Measurements from ENCODE around the gene IQSEC2.

IQSEC2 gene

DNA sequence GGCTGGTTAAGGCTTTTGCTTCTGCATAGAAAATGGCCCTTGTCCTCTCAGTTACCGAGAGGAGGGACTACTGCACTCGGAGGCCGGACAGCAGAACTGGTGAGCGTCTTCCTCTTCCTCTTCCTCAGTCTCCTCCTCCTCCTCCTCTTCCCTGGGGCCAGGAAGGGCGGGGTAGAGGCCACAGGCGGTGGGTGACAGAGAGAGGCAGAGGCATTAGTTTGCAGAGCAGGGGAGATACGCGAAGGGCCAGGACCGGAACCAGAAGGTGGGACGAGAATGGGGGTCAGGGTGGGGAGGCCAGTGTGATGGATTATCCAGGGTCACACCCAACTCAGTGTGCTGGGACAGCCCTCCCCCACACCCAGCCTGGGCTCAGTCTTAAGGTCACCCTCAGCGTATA lies 14.5 kb downstream of the IQSEC2 start:
- no peak for DNase-seq (ENCODE audit: low read depth, low spot score)
- no CpG with 5 or more reads among the region's 11 CpGs for whole genome bisulfite sequencing (ENCODE audit: insufficient coverage, insufficient read length)

DNA sequence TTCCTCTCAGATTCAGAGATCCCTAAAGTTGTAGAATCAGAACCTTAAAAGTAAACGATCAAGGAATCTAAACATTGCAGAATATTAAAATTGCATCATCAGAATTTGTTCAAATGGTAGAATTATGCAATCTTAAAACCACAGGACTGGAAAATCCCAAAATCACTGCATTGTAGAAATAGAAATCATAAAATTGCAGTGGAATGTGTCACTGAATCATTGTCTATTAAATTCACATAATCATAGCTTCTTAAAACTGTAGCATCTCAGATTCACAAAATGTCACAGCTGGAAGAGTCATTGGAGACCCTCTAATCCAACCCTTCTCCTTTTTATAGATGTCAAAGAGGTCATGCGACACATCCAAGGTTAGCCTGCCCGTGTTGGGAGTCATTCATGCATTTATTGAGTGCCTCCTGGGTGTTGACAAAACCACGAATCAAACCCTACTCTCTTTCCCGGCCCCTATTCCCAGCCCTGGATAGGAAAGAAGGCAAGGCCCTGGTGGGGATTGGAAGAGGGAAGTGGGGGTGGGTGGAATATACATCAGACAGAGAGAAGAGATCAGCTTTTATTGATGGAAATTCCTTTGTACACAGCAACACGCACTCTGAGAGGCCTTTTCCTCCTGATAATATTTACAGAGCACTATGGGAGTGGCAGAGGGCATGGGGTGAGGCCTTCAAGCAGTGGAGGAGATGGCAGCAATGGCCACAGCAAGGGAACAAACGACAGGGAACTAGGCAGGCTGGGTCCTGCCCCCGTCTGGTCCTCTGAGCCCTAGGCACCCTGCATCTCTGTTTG lies 15.4 kb downstream of the IQSEC2 start:
- H3K27ac ChIP-seq (ENCODE audit: low read length), result no peak overlapping the region
- no peaks in the 10 kb centered on the region; the same call in 1 of the 2 replicates for H3K4me1 ChIP-seq (ENCODE audit: control insufficient read depth, insufficient read depth, low read length)
- no peak for DNase-seq (ENCODE audit: low read depth, low spot score)
- no peak overlapping the region for H3K4me3 ChIP-seq (ENCODE audit: low read length)
- H3K36me3 ChIP-seq (ENCODE audit: control insufficient read depth, insufficient read depth, low read length), result no peaks in the 10 kb centered on the region
- WGBS (ENCODE audit: insufficient coverage, insufficient read length), result no CpG with 5 or more reads among the region's 8 CpGs
- H3K27me3 ChIP-seq (ENCODE audit: control insufficient read depth, insufficient read depth, low read length), result no peaks in the 10 kb centered on the region
- H3K9me3 ChIP-seq (ENCODE audit: control insufficient read depth, insufficient read depth, low read length), result no peaks in the 10 kb centered on the region

More for the DNA sequence above, 14.5 kb downstream of the IQSEC2 start:
- Histone ChIP-seq H3K27ac (ENCODE audit: low read length) (no peak overlapping the region), H3K4me3 (ENCODE audit: low read length) (no peak overlapping the region), H3K27me3 (ENCODE audit: control insufficient read depth, insufficient read depth, low read length) (no peaks in the 10 kb centered on the region), H3K4me1 (ENCODE audit: control insufficient read depth, insufficient read depth, low read length) (no peaks in the 10 kb centered on the region; the same call in 1 of the 2 replicates), H3K36me3 (ENCODE audit: control insufficient read depth, insufficient read depth, low read length) (no peaks in the 10 kb centered on the region), H3K9me3 (ENCODE audit: control insufficient read depth, insufficient read depth, low read length) (no peaks in the 10 kb centered on the region)

DNA sequence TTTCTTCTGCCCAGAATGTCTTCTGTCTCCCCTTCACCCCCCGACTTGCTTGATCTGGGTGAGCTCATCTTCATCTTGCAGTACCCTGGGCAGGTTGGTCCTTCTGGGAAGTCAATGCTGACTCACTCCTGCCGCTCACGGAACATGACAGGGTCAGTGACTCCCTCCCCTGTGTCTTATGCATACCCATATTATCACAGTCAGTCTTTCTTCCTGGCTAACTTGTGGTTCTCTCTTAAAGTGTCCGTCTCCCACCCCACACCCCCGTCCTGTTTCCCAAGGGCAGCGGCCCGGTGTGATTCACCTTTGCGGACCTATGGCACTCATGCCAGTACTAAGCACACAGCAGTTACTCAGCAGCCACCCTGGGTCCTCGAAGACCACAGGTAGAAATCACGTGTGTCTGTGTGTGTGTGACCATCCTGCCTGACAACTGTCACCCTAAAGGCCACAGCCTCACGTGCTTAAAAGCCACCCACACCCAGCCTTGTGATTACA lies 17.7 kb downstream of the IQSEC2 start:
- DNase-seq (ENCODE audit: low read depth, low spot score), result no peak
- no peaks in the 10 kb centered on the region for H3K27me3 ChIP-seq (ENCODE audit: control insufficient read depth, insufficient read depth, low read length)
- no peak overlapping the region for H3K4me3 ChIP-seq (ENCODE audit: low read length)
- H3K36me3 ChIP-seq (ENCODE audit: control insufficient read depth, insufficient read depth, low read length), result no peaks in the 10 kb centered on the region
- no peak overlapping the region for H3K27ac ChIP-seq (ENCODE audit: low read length)
- WGBS (ENCODE audit: insufficient coverage, insufficient read length), result no CpG with 5 or more reads among the region's 11 CpGs
- no peaks in the 10 kb centered on the region for H3K9me3 ChIP-seq (ENCODE audit: control insufficient read depth, insufficient read depth, low read length)
- no peaks in the 10 kb centered on the region; the same call in 1 of the 2 replicates for H3K4me1 ChIP-seq (ENCODE audit: control insufficient read depth, insufficient read depth, low read length)

DNA sequence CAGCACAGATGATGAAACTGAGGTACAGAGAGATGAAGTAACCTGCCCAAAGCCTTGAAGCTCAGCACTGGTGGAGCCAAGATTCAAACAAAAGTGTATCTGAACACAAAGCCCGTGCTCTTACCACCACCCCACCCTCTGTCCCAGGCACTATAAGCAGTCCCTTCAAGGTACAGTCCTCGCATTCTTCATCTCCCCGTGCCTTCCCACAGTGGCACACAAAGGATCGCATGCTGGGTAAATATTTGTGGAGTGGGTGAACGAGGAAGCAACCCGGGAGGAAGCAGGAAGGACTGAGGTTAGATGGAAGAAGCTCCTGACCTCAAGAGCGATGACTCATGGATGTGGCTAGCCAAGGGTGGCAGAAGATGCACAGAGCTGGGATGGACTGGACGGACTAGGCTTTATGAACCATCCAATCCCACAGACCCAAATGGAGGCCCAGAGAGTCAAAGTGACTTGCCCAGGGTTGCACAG lies 18.4 kb downstream of the IQSEC2 start:
- Histone ChIP-seq H3K9me3 (ENCODE audit: control insufficient read depth, insufficient read depth, low read length) (no peaks in the 10 kb centered on the region), H3K27ac (ENCODE audit: low read length) (no peak overlapping the region)
- DNase-seq (ENCODE audit: low read depth, low spot score), result no peak

DNA sequence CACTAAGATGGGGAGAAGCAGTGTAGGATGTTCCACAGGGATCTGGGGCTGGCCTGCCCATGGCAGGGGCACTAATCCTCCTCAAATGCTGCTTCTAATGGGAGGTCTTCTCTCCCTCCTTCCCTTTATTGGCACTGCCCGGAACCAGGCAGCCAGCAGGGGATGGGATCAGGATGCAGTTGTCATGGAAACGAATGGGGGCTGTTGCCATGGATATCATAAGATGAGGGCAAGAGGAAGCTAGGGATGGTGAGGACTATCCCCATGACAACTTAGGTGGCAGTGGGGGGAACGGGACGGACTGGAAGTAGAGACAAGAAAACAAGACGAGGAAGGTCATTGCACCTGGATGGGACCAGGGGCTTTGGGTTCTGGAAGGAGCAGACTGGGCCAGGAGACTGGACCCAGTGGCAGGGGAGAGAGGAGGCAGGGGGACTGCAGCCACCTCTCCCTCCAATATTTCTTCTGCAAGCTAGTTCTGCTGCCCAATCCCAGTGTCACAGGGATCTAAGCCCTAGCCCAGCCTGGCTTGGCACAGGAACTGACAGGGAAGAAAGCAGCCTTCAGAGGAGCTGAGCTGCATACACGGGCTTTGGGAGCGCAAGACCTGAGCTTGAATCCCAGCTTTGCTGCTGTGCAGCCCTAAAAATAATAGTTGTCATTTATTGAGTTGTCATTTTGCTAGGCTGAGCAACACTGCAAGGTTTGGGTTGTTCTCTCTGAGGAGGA lies 19.0 kb downstream of the IQSEC2 start:
- DNase-seq (ENCODE audit: low read depth, low spot score), result no peak
- H3K27ac ChIP-seq (ENCODE audit: low read length), result no peak overlapping the region
- no peaks in the 10 kb centered on the region for H3K27me3 ChIP-seq (ENCODE audit: control insufficient read depth, insufficient read depth, low read length)
- H3K9me3 ChIP-seq (ENCODE audit: control insufficient read depth, insufficient read depth, low read length), result no peaks in the 10 kb centered on the region
- WGBS (ENCODE audit: insufficient coverage, insufficient read length), result no CpG with 5 or more reads among the region's 7 CpGs
- no peaks in the 10 kb centered on the region; the same call in 1 of the 2 replicates for H3K4me1 ChIP-seq (ENCODE audit: control insufficient read depth, insufficient read depth, low read length)
- H3K36me3 ChIP-seq (ENCODE audit: control insufficient read depth, insufficient read depth, low read length), result no peaks in the 10 kb centered on the region
- H3K4me3 ChIP-seq (ENCODE audit: low read length), result no peak overlapping the region

More for the DNA sequence above, 18.4 kb downstream of the IQSEC2 start:
- Histone ChIP-seq H3K4me3 (ENCODE audit: low read length) (no peak overlapping the region), H3K36me3 (ENCODE audit: control insufficient read depth, insufficient read depth, low read length) (no peaks in the 10 kb centered on the region), H3K4me1 (ENCODE audit: control insufficient read depth, insufficient read depth, low read length) (no peaks in the 10 kb centered on the region; the same call in 1 of the 2 replicates), H3K27me3 (ENCODE audit: control insufficient read depth, insufficient read depth, low read length) (no peaks in the 10 kb centered on the region)
- no CpG with 5 or more reads among the region's 8 CpGs for WGBS (ENCODE audit: insufficient coverage, insufficient read length)

DNA sequence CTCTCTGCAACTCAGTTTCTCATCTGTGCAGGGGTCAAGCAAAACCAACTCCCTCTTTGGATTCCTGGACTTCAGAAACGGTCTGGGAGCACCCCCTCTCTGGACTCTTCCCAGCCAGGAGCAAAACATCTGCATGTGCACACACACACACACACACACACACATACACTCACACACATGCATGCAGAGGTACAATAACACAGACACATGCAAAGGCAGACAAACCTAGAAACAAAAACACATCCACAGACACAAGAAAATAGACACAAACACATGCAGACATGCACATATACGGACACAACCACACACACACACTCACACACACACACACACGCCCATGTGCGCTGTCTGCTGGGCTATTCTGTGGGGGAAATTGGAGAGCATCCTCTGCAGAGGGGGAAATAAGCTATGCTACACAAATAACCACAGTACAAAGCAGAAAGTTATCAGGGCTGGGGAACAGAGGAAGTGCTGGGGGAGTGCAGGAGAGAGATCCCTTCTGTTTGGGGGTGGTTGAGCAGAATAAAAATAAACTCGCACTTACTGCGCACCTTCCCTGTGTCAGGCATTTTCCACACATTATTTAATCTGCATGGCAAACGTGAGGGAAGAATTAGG lies 19.9 kb downstream of the IQSEC2 start:
- no peak for DNase-seq (ENCODE audit: low read depth, low spot score)
- H3K36me3 ChIP-seq (ENCODE audit: control insufficient read depth, insufficient read depth, low read length), result no peaks in the 10 kb centered on the region

DNA sequence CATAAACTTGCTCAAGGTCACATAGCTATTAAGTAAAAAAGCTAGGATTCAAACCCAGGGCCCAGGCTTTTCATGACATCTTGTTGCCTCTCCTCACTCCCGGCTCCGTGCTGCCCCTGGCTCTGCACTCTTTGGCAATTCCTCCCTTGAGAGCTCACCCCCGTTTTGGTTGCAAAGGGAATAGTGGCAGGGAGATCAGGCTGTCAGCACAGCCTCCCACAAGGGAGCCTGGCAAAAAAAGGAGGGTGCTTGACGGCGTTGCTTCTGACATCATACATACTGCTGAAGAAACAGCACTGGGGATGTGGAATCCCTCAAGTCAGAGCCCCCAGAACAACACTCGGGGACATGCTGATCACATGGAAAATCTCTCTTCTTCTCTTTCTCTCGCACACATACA lies 20.5 kb downstream of the IQSEC2 start:
- no peak for DNase-seq (ENCODE audit: low read depth, low spot score)
- Histone ChIP-seq H3K4me3 (ENCODE audit: low read length) (no peak overlapping the region), H3K36me3 (ENCODE audit: control insufficient read depth, insufficient read depth, low read length) (no peaks in the 10 kb centered on the region), H3K27ac (ENCODE audit: low read length) (no peak overlapping the region), H3K9me3 (ENCODE audit: control insufficient read depth, insufficient read depth, low read length) (no peaks in the 10 kb centered on the region), H3K27me3 (ENCODE audit: control insufficient read depth, insufficient read depth, low read length) (no peaks in the 10 kb centered on the region), H3K4me1 (ENCODE audit: control insufficient read depth, insufficient read depth, low read length) (peaks cover 1% of the 10 kb centered on the region; the same call in 1 of the 2 replicates)
- WGBS (ENCODE audit: insufficient coverage, insufficient read length), result no CpG with 5 or more reads among the region's 7 CpGs

More for the DNA sequence above, 19.9 kb downstream of the IQSEC2 start:
- Histone ChIP-seq H3K27ac (ENCODE audit: low read length) (no peak overlapping the region), H3K9me3 (ENCODE audit: control insufficient read depth, insufficient read depth, low read length) (no peaks in the 10 kb centered on the region), H3K4me1 (ENCODE audit: control insufficient read depth, insufficient read depth, low read length) (no peaks in the 10 kb centered on the region), H3K27me3 (ENCODE audit: control insufficient read depth, insufficient read depth, low read length) (no peaks in the 10 kb centered on the region), H3K4me3 (ENCODE audit: low read length) (no peak overlapping the region)
- WGBS (ENCODE audit: insufficient coverage, insufficient read length), result no CpG with 5 or more reads among the region's 7 CpGs

DNA sequence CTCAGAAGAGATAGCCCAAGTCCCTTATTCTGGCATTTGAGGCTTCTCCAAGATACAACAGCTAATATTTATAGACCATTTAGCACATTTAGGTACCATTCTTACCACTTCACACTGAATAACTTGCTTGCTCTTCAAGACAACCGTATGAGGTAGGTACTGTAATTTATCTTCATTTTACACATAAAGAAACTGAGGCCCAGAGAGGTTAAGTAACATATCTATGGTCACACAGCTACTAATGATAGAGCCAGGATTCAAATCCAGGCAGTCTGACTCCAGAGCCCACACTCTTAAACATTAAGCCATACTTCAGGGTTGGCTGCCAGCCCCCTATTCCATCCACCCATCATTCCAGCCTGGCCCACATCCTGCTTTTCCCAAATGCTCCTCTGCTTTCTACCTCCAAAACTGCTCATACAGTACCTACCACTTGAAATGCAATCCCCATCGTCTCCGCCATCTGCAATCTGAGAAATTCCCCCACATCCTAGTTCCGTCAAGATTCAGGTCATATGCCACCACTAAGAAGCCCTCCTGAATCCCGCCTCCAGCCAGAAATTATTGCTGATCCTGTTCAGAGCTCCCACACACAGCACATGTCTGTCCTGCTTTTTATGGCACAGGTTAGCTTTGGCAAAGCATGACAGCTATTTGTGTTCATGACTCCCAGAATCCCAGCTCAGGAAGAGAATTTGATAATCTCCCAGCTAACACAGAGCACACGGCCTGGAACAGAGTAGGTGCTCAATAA lies 23.5 kb downstream of the IQSEC2 start:
- no peaks in the 10 kb centered on the region for H3K36me3 ChIP-seq (ENCODE audit: control insufficient read depth, insufficient read depth, low read length)
- WGBS (ENCODE audit: insufficient coverage, insufficient read length), result no CpG with 5 or more reads among the region's 6 CpGs
- no peak overlapping the region for H3K4me3 ChIP-seq (ENCODE audit: low read length)
- H3K27me3 ChIP-seq (ENCODE audit: control insufficient read depth, insufficient read depth, low read length), result no peaks in the 10 kb centered on the region
- no peak for DNase-seq (ENCODE audit: low read depth, low spot score)
- H3K4me1 ChIP-seq (ENCODE audit: control insufficient read depth, insufficient read depth, low read length), result peaks cover 1% of the 10 kb centered on the region; the same call in 1 of the 2 replicates
- H3K9me3 ChIP-seq (ENCODE audit: control insufficient read depth, insufficient read depth, low read length), result no peaks in the 10 kb centered on the region
- H3K27ac ChIP-seq (ENCODE audit: low read length), result no peak overlapping the region

DNA sequence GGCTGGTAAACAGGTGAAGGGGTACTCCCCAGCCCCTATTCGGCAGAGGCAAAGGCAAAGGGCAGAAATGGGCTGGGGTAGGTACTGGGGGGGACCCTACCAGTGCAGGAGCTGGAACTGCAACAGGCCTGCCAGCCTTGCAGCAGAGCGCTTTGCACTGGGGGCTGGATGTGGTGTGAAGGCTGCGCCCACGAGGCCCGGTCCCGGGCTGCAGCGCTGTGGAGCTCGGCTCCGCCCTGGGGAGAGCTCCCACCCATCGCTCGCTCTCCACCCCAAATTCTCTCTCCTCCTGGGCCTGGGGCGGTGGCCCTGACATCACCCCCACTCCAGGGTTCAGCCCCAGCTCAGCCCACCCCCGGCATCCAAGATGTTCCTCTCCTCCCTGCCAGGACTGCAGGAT lies 24.2 kb downstream of the IQSEC2 start:
- H3K27me3 ChIP-seq (ENCODE audit: control insufficient read depth, insufficient read depth, low read length), result no peaks in the 10 kb centered on the region
- H3K36me3 ChIP-seq (ENCODE audit: control insufficient read depth, insufficient read depth, low read length), result no peaks in the 10 kb centered on the region
- peaks cover 1% of the 10 kb centered on the region; the same call in 1 of the 2 replicates for H3K4me1 ChIP-seq (ENCODE audit: control insufficient read depth, insufficient read depth, low read length)
- no peak for DNase-seq (ENCODE audit: low read depth, low spot score)
- no CpG with 5 or more reads among the region's 13 CpGs for WGBS (ENCODE audit: insufficient coverage, insufficient read length)
- H3K27ac ChIP-seq (ENCODE audit: low read length), result no peak overlapping the region
- no peak overlapping the region for H3K4me3 ChIP-seq (ENCODE audit: low read length)
- no peaks in the 10 kb centered on the region for H3K9me3 ChIP-seq (ENCODE audit: control insufficient read depth, insufficient read depth, low read length)
